ENCODE measurements around the gene GYPE.
"Not testable (repeated sequence)": the region's sequence is repeated elsewhere in the genome, so short reads cannot be mapped to it uniquely, and the experiment has no call there.

Gene GYPE

GRCh38 chr4:143883529-143883928 is 21.8 kb downstream of the GYPE start:
- Histone ChIP-seq H4K20me1 (ENCODE audit: control insufficient read depth, insufficient read depth, low read depth, low read length) (no peaks in the 10 kb centered on the region), H3K79me2 (ENCODE audit: control insufficient read depth, low read length) (no peaks in the 10 kb centered on the region), H3K9me3 (ENCODE audit: control insufficient read depth, insufficient read depth, low read length) (no peaks in the 10 kb centered on the region), H3K36me3 (ENCODE audit: control insufficient read depth, low read length) (no peaks in the 10 kb centered on the region), H3K9me2 (replicated peaks; ENCODE audit: control insufficient read depth, low read length) (no peaks in the 10 kb centered on the region), H3K4me2 (ENCODE audit: low read length) (no peak overlapping the region), H3K27ac (ENCODE audit: low read depth, low read length) (no peak overlapping the region), H3F3A (ENCODE audit: control insufficient read depth, insufficient read depth) (no peaks in the 10 kb centered on the region), H3K27me3 (ENCODE audit: control insufficient read depth, low read length) (no peaks in the 10 kb centered on the region), H3K4me1 (ENCODE audit: control insufficient read depth, low read length) (no peaks in the 10 kb centered on the region), H3K4me3 (ENCODE audit: low read length) (no peak overlapping the region)
- TF ChIP-seq CTCF (IDR thresholded peaks at IDR 0.05; ENCODE audit: low read depth, low read length, poor library complexity, severe bottlenecking) (no peak), EZH2phosphoT487 (IDR thresholded peaks at IDR 0.05; ENCODE audit: borderline replicate concordance, low read length) (no peak)

GRCh38 chr4:143882892-143883291 is 22.5 kb downstream of the GYPE start:
- no peaks in the 10 kb centered on the region for H3K4me1 ChIP-seq (ENCODE audit: control insufficient read depth, low read length)

GRCh38 chr4:143879561-143879960 is 25.8 kb downstream of the GYPE start:
- not testable (repeated sequence) for H3K4me2 ChIP-seq (ENCODE audit: low read length); H3F3A ChIP-seq (ENCODE audit: control insufficient read depth, insufficient read depth); H3K79me2 ChIP-seq (ENCODE audit: control insufficient read depth, low read length)

More at GRCh38 chr4:143882892-143883291, 22.5 kb downstream of the GYPE start:
- Histone ChIP-seq H3K27ac (ENCODE audit: low read depth, low read length) (no peak overlapping the region), H3K27me3 (ENCODE audit: control insufficient read depth, low read length) (no peaks in the 10 kb centered on the region), H4K20me1 (ENCODE audit: control insufficient read depth, insufficient read depth, low read depth, low read length) (no peaks in the 10 kb centered on the region), H3K4me3 (ENCODE audit: low read length) (no peak overlapping the region), H3K9me2 (replicated peaks; ENCODE audit: control insufficient read depth, low read length) (no peaks in the 10 kb centered on the region), H3F3A (ENCODE audit: control insufficient read depth, insufficient read depth) (no peaks in the 10 kb centered on the region), H3K36me3 (ENCODE audit: control insufficient read depth, low read length) (no peaks in the 10 kb centered on the region), H3K4me2 (ENCODE audit: low read length) (no peak overlapping the region), H3K79me2 (ENCODE audit: control insufficient read depth, low read length) (no peaks in the 10 kb centered on the region), H3K9me3 (ENCODE audit: control insufficient read depth, insufficient read depth, low read length) (no peaks in the 10 kb centered on the region)
- TF ChIP-seq CTCF (IDR thresholded peaks at IDR 0.05; ENCODE audit: low read depth, low read length, poor library complexity, severe bottlenecking), result no peak

GRCh38 chr4:143875357-143875756 is 30.0 kb downstream of the GYPE start:
- not testable (repeated sequence) for H3K36me3 ChIP-seq (ENCODE audit: control insufficient read depth, low read length); H4K20me1 ChIP-seq (ENCODE audit: control insufficient read depth, insufficient read depth, low read depth, low read length); H3F3A ChIP-seq (ENCODE audit: control insufficient read depth, insufficient read depth); H3K27ac ChIP-seq (ENCODE audit: low read depth, low read length); H3K27me3 ChIP-seq (ENCODE audit: control insufficient read depth, low read length); H3K79me2 ChIP-seq (ENCODE audit: control insufficient read depth, low read length); H3K4me3 ChIP-seq (ENCODE audit: low read length); H3K4me2 ChIP-seq (ENCODE audit: low read length); H3K9me3 ChIP-seq (ENCODE audit: control insufficient read depth, insufficient read depth, low read length); H3K9me2 ChIP-seq (replicated peaks; ENCODE audit: control insufficient read depth, low read length); H3K4me1 ChIP-seq (ENCODE audit: control insufficient read depth, low read length)

More at GRCh38 chr4:143879561-143879960, 25.8 kb downstream of the GYPE start:
- not testable (repeated sequence) for H3K4me3 ChIP-seq (ENCODE audit: low read length); H3K36me3 ChIP-seq (ENCODE audit: control insufficient read depth, low read length); H3K27ac ChIP-seq (ENCODE audit: low read depth, low read length); H4K20me1 ChIP-seq (ENCODE audit: control insufficient read depth, insufficient read depth, low read depth, low read length); H3K9me2 ChIP-seq (replicated peaks; ENCODE audit: control insufficient read depth, low read length); H3K4me1 ChIP-seq (ENCODE audit: control insufficient read depth, low read length); H3K27me3 ChIP-seq (ENCODE audit: control insufficient read depth, low read length); H3K9me3 ChIP-seq (ENCODE audit: control insufficient read depth, insufficient read depth, low read length)

- H3K36me3 ChIP-seq (ENCODE audit: control insufficient read depth, low read length); H3K9me2 ChIP-seq (replicated peaks; ENCODE audit: control insufficient read depth, low read length); H4K20me1 ChIP-seq (ENCODE audit: control insufficient read depth, insufficient read depth, low read depth, low read length); H3K27ac ChIP-seq (ENCODE audit: low read depth, low read length); H3K4me3 ChIP-seq (ENCODE audit: low read length); H3K4me2 ChIP-seq (ENCODE audit: low read length); H3F3A ChIP-seq (ENCODE audit: control insufficient read depth, insufficient read depth); H3K9me3 ChIP-seq (ENCODE audit: control insufficient read depth, insufficient read depth, low read length); H3K27me3 ChIP-seq (ENCODE audit: control insufficient read depth, low read length); H3K4me1 ChIP-seq (ENCODE audit: control insufficient read depth, low read length); H3K79me2 ChIP-seq (ENCODE audit: control insufficient read depth, low read length): not testable (repeated sequence)
Measured at GRCh38 chr4:143870523-143871268, 34.7 kb downstream of the GYPE start.

- H3K4me2 ChIP-seq (ENCODE audit: low read length); H3K79me2 ChIP-seq (ENCODE audit: control insufficient read depth, low read length); H4K20me1 ChIP-seq (ENCODE audit: control insufficient read depth, insufficient read depth, low read depth, low read length); H3K9me2 ChIP-seq (replicated peaks; ENCODE audit: control insufficient read depth, low read length); H3K36me3 ChIP-seq (ENCODE audit: control insufficient read depth, low read length); H3K4me1 ChIP-seq (ENCODE audit: control insufficient read depth, low read length); H3K4me3 ChIP-seq (ENCODE audit: low read length); H3F3A ChIP-seq (ENCODE audit: control insufficient read depth, insufficient read depth); H3K9me3 ChIP-seq (ENCODE audit: control insufficient read depth, insufficient read depth, low read length); H3K27me3 ChIP-seq (ENCODE audit: control insufficient read depth, low read length); H3K27ac ChIP-seq (ENCODE audit: low read depth, low read length): not testable (repeated sequence)
Measured at GRCh38 chr4:143869925-143870324, 35.4 kb downstream of the GYPE start.
